Measurements from ENCODE around the gene FBLN7.
A peak's percentile ranks its signal among the peaks of the same experiment; 100 is the strongest.

Gene FBLN7

GRCh38 chr2:112140899-112141625, 2.9 kb downstream of the FBLN7 start:
- DNase-seq = no peak

- DNase-seq = no peak
These were observed 3.4 kb downstream of the FBLN7 start for GRCh38 chr2:112141626-112142007.

GRCh38 chr2:112142525-112143078, 4.4 kb downstream of the FBLN7 start:
- DNase-seq = no peak

- DNase-seq = no peak
These were observed 5.0 kb downstream of the FBLN7 start for GRCh38 chr2:112143150-112143549.

GRCh38 chr2:112144966-112145365, 6.8 kb downstream of the FBLN7 start:
- peak in 2 of 3 donors; percentile 15 to 26 for DNase-seq

- peak in 1 of 3 donors; percentile 7 for DNase-seq
These were observed 9.4 kb downstream of the FBLN7 start for GRCh38 chr2:112147382-112148168.

GRCh38 chr2:112148477-112148876, 10.3 kb downstream of the FBLN7 start:
- DNase-seq = no peak

GRCh38 chr2:112149194-112149593, 11.0 kb downstream of the FBLN7 start:
- peak in 1 of 3 donors; percentile 10 for DNase-seq

GRCh38 chr2:112149866-112150435, 11.8 kb downstream of the FBLN7 start:
- no peak for DNase-seq

GRCh38 chr2:112150447-112150846, 12.3 kb downstream of the FBLN7 start:
- peak in 1 of 3 donors; percentile 8 for DNase-seq

GRCh38 chr2:112150851-112151250, 12.7 kb downstream of the FBLN7 start:
- peak in 1 of 3 donors; percentile 5 for DNase-seq

GRCh38 chr2:112151271-112151670, 13.1 kb downstream of the FBLN7 start:
- DNase-seq = peak; percentile 24 to 52 (median 36)

GRCh38 chr2:112151701-112152440, 13.7 kb downstream of the FBLN7 start:
- DNase-seq = peak in 1 of 3 donors; percentile 9

- DNase-seq = peak in 1 of 3 donors; percentile 18
These were observed 14.4 kb downstream of the FBLN7 start for GRCh38 chr2:112152476-112153178.

GRCh38 chr2:112153179-112153490, 14.9 kb downstream of the FBLN7 start:
- DNase-seq = peak in 1 of 3 donors; percentile 6

- DNase-seq = peak in 1 of 3 donors; percentile 6
These were observed 15.3 kb downstream of the FBLN7 start for GRCh38 chr2:112153501-112153900.

GRCh38 chr2:112154246-112155117, 16.3 kb downstream of the FBLN7 start:
- peak in 1 of 3 donors; percentile 12 for DNase-seq

- DNase-seq = peak in 2 of 3 donors; percentile 22 to 31
These were observed 17.4 kb downstream of the FBLN7 start for GRCh38 chr2:112155331-112156151.

GRCh38 chr2:112156152-112156986, 18.2 kb downstream of the FBLN7 start:
- DNase-seq = peak in 1 of 3 donors; percentile 22
